Lower leg skin (tissue), 4 donors: ENCODE data around the gene KCNK13. TPM values are rescaled to one million over a fixed set of nuclear protein-coding genes. Genes with fewer than 3 reads are reported as not detected.

Experiments
- DNase-seq, 2 donors: peaks; one replicate each; pipeline ENCODE4 v3.0.0-alpha.2; 2019; ENCODE audit warnings: low spot score in 2 of 2
- H3K4me3 ChIP-seq: fragments of 200-600 bp; sonication (generic); 2 replicates; pipeline ENCODE4 v1.5.1; 2017; ENCODE audit warnings: mild to moderate bottlenecking, low read depth; ENCODE audit not compliant: poor library complexity, severe bottlenecking
- CTCF ChIP-seq, 3 donors: fragments of 450-650 bp; IDR thresholded peaks; one replicate each; pipeline ENCODE4 v1.5.1; 2016; ENCODE audit warnings: antibody characterized with exemption in 3 of 3, mild to moderate bottlenecking in 3 of 3, moderate library complexity in 2 of 3
- POLR2A ChIP-seq, 2 donors: fragments of 450-650 bp; IDR thresholded peaks; one replicate each; pipeline ENCODE4 v1.6.1; 2016 to 2017; ENCODE audit warnings: antibody characterized with exemption in 2 of 2, mild to moderate bottlenecking in 1 of 2, moderate library complexity in 1 of 2
- WGBS, 2 donors: methylation state at CpG; one replicate each; pipeline ENCODE4 v1.1.5; 2018; 5-methylcytosine and 5-hydroxymethylcytosine counted together
- intact Hi-C: fragments of 100-400 bp; cut with DNase I; formaldehyde crosslinking; loops from one replicate; pipeline ENCODE4 v1.15.0; 2023; ENCODE audit warnings: low total_unique reads
- total RNA-seq, 4 donors: library from RNA; depleted of rRNA; stranded (reverse); fragments of >200 nt; gene quantifications; one replicate each; pipeline ENCODE4 v1.1.0, GENCODE V29; 2016

KCNK13 gene
- total RNA-seq, 4 donors from 2014 or later = 0.12 to 0.46 (median 0.16) TPM; not detected in 1

DNA sequence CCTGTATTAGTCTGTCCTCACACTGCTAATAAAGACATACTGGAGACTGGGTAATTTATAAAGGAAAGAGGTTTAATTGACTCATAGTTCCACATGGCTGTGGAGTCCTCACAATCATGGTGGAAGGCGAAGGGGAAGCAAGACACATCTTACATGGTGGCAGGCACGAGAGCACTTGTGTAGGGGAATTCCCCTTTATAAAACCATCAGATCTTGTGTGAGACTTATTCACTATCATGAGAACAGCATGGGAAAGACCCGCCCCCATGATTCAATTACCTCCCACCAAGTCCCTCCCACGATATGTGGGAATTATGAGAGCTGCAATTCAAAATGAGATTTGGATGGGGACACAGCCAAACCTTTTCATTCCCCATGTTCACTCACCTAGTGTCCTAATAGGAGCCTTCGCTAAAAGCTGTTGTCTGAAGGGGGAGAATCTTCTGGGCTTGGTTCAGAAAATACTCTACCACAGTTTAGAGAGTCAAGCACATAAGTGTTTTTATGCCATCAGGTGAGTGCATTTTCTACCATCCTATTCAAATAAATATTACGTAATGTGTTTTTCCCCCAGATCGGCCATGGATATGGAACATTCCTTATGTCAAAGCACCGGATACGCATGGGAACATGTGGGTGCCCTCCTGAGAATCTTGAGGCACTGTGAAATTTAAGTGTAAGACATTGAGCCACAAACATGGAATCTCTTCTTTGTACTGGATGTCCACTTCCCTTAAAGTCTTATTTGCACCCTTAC is 19.1 kb upstream of the KCNK13 start:
- H3K4me3 ChIP-seq = no peak overlapping the region
- TF ChIP-seq CTCF (IDR thresholded peaks at IDR 0.05) (no peak), POLR2A (IDR thresholded peaks at IDR 0.05) (no peak)
- intact Hi-C loops = no loop called here
- WGBS, 2 donors = 91 to 93% methylated on average over 9 of the region's 9 CpGs
- peak in 1 of 2 donors; percentile 14 for DNase-seq

DNA sequence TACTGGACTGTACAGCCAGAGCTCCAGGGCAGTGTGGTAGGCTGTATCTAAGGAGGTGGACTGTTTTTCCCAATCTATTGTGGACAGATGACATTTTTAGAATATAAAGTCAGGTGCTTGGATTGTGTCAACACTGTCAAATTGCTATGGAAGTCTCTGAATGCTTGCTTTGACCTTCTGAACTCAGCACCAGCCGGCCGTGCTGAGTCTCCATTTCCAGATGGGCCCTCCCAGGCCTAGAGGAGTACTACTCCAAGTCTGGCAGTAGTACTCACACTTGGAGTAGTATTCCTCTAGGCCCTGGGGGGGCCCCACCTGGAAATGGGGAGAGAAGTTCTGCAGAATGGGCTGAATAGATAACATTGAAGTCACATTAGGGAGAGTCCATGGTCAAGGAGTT is 16.2 kb upstream of the KCNK13 start:
- TF ChIP-seq CTCF (IDR thresholded peaks at IDR 0.05) (no peak), POLR2A (IDR thresholded peaks at IDR 0.05) (no peak)
- intact Hi-C loops = no loop called here
- no peak overlapping the region for H3K4me3 ChIP-seq
- peak in 1 of 2 donors; percentile 36 for DNase-seq
- WGBS, 2 donors = 53 to 76% methylated on average over 2 of the region's 2 CpGs

DNA sequence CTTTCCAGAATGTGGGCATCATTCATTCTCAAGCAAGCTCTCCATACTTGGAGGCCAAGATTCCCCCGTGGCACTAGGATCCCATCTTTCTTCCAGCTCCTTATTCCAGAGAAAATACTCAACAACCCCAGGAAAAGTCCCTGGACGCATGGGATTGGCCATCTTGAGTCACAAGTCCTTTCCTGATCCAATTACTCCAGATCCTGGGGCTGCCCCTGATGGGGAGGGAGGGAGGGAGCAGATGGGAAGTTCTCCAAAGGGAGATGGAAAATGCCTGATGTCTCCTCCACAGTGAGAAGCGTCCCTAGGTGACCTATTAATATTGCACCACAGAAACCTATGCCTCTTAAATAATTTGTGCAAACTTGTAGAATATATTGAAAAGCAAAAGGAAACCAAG is 12.4 kb upstream of the KCNK13 start:
- WGBS, 2 donors = 35 to 50% methylated on average over 3 of the region's 3 CpGs
- intact Hi-C loops = no loop called here
- no peak for DNase-seq
- TF ChIP-seq CTCF (IDR thresholded peaks at IDR 0.05) (no peak), POLR2A (IDR thresholded peaks at IDR 0.05) (no peak)
- H3K4me3 ChIP-seq = no peak overlapping the region

GRCh38 chr14:90050271-90050670 is 11.5 kb upstream of the KCNK13 start:
- no peak overlapping the region for H3K4me3 ChIP-seq
- 93 to 97% methylated on average over 4 of the region's 4 CpGs for WGBS, 2 donors
- intact Hi-C loops = no loop called here
- TF ChIP-seq CTCF (IDR thresholded peaks at IDR 0.05) (no peak), POLR2A (IDR thresholded peaks at IDR 0.05) (no peak)
- DNase-seq = peak in 1 of 2 donors; percentile 17

DNA sequence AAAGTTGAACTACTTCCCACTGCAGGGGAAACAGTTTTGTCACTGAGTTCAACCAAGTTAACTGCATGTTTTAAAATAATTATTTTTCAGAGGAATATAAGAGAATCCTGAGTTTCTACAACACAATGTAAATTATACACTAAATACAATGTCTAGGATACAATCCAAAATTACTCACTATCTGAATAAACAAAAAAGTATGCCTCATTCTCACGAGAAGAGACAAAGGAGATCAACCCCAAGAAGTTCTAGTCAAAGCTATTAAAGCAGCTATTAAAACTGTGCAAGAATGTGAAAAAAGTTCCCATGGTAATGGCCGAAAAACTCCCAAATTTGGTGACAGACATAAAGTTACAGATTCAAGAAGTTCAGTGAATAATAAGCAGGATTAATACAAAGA is 8.8 kb upstream of the KCNK13 start:
- no peak for TF ChIP-seq CTCF (IDR thresholded peaks at IDR 0.05)
- DNase-seq = no peak
- intact Hi-C loops = no loop called here
- no peak overlapping the region for H3K4me3 ChIP-seq
- 62 to 66% methylated on average over 2 of the region's 2 CpGs for WGBS, 2 donors

- intact Hi-C loops = no loop called here
- TF ChIP-seq CTCF (IDR thresholded peaks at IDR 0.05) (no peak), POLR2A (IDR thresholded peaks at IDR 0.05) (no peak)
- WGBS, 2 donors = 37 to 58% methylated on average over 1 of the region's 1 CpG
Measured at GRCh38 chr14:90054803-90055202, 7.0 kb upstream of the KCNK13 start.

More at GRCh38 chr14:90054803-90055202, 7.0 kb upstream of the KCNK13 start:
- no peak overlapping the region for H3K4me3 ChIP-seq
- no peak for DNase-seq
